ENCODE results near the gene WFDC12.

DNA sequence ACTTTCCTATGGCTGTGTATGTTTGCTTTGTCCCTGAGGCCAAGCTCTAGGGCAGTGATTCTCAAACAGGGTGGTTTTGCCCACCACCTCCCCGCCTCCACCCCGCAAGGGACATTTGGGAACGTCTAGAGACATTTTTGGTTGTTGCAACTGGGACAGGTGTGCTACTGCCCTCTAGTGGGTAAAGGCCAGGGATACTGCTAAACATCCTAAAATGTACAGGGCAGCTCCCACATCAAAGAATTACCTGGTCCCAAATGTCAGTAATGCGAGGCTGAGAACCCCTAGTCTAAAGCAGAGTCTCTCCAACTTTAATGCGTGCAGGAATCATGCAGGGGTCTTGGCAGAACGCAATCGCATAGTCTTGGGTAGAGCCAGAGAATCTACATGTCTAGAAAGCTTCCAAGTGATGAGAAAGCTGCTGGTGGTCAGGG is 28.4 kb downstream of the WFDC12 start:
- TF ChIP-seq POLR2A (IDR thresholded peaks at IDR 0.05; ENCODE audit: low read length): no peak
- TF ChIP-seq GATA1 (IDR thresholded peaks at IDR 0.05; ENCODE audit: low read depth, low read length): no peak
